Gastroesophageal sphincter (tissue), 4 donors: Measurements from ENCODE around the gene DENND1B. TPM values are rescaled to one million over a fixed set of nuclear protein-coding genes. Genes with fewer than 3 reads are reported as not detected.
A peak's percentile ranks its signal among the peaks of the same experiment; 100 is the strongest.

Source experiments
- ATAC-seq: fragments of 150-250 bp; one replicate; pipeline ENCODE4 v1.9.1; 2016; ENCODE audit warnings: mild to moderate bottlenecking, moderate library complexity
- H3K27ac ChIP-seq, 4 donors: fragments of 200-600 bp; sonication (generic) in 3 of 4; 1 replicate in 3 of 4; 2 replicates in 1 of 4; pipeline ENCODE4 v1.5.1; 2016 to 2019
- H3K27me3 ChIP-seq: fragments of 200-600 bp; sonication (generic); one replicate; pipeline ENCODE4 v1.5.1; 2019
- H3K36me3 ChIP-seq, 2 donors: fragments of 200-600 bp; sonication (generic); one replicate each; pipeline ENCODE4 v1.5.1; 2019; ENCODE audit warnings: control low read depth in 1 of 2
- H3K4me1 ChIP-seq, 3 donors: fragments of 200-600 bp; sonication (generic); 1 replicate in 2 of 3; 2 replicates in 1 of 3; pipeline ENCODE4 v1.5.1; 2016 to 2019; ENCODE audit warnings: control low read depth in 2 of 3
- H3K4me3 ChIP-seq, 2 donors: fragments of 200-600 bp; sonication (generic); one replicate each; pipeline ENCODE4 v1.5.1; 2019; ENCODE audit warnings: mild to moderate bottlenecking in 1 of 2, moderate library complexity in 1 of 2
- H3K9me3 ChIP-seq, 3 donors: fragments of 200-600 bp; sonication (generic); one replicate each; pipeline ENCODE4 v1.5.1; 2017 to 2019; ENCODE audit warnings: control low read depth in 2 of 3
- EP300 ChIP-seq: sonication (generic); formaldehyde crosslinking; IDR thresholded peaks from one replicate; pipeline ENCODE4 v1.6.1; 2017; ENCODE audit warnings: antibody characterized with exemption, mild to moderate bottlenecking
- POLR2A ChIP-seq, 2 donors: fragments of 450-650 bp; IDR thresholded peaks; one replicate each; pipeline ENCODE4 v1.6.1; 2017; ENCODE audit warnings: antibody characterized with exemption in 2 of 2, mild to moderate bottlenecking in 2 of 2, moderate library complexity in 1 of 2
- POLR2AphosphoS5 ChIP-seq: sonication (generic); formaldehyde crosslinking; IDR thresholded peaks from one replicate; pipeline ENCODE4 v1.6.1; 2017; ENCODE audit warnings: antibody characterized with exemption
- WGBS, 2 donors: methylation state at CpG; one replicate each; pipeline ENCODE4 v1.1.5; 2018; ENCODE audit warnings: low coverage in 1 of 2; 5-methylcytosine and 5-hydroxymethylcytosine counted together
- small RNA-seq, 4 donors: library from RNA; depleted of rRNA; stranded (forward); fragments of <200 nt; gene quantifications; one replicate each; pipeline ENCODE3, GENCODE V24; 2016
- total RNA-seq, 4 donors: library from RNA; depleted of rRNA; stranded (reverse); fragments of >200 nt; gene quantifications; one replicate each; pipeline ENCODE4 v1.1.0, GENCODE V29; 2016
- TF ChIP-seq, protein P1 (sequence below), 4 experiments: fragments of 200-600 bp in 2 of 4; fragments of 450-650 bp in 2 of 4; sonication (generic) in 1 of 4; IDR thresholded peaks; one replicate each; pipeline ENCODE4 v1.5.1; 2017 to 2019; ENCODE audit warnings: antibody characterized with exemption in 4 of 4, mild to moderate bottlenecking in 2 of 4, moderate library complexity in 2 of 4

DENND1B gene
- total RNA-seq, 4 donors from 2014 or later = 8.3 to 11.5 (median 8.8) TPM

DNA sequence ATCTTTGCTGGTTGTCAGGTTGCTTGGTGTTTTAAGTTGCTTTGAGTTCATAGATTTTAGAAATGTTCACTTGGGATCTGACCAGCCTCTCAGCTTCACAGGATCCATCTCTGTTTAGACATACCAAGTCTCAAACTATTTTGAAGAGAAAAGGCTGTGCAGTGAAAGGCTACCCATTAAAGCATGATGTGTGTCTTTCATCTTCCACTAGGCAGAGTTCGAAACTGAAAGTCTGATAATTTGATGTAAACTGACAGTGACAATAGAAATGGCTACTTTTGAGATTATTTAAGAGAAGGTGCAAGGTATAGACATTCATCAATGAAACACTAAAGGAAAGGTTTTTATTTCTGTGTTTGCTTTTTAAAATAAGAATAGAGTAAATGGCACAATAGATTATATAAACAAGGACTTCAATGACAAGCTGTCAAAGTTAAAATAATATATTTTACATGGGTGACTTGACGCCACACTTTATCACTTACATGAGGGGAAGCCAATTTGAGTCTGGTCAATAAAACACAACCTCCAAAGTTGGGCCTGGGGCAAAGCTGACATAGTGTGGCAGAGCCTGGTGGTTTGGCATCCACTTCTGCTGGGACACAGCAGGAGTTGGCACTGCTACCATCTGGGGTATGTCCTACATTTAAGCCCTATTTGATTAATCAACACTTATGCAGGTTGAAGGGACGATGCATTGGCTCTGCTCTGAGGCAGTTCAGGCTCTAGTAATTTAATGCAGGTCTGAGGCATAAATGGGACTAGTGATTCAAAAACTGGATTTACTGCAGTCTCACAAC, 309.6 kb downstream of the DENND1B start:
- Histone ChIP-seq H3K4me1 (peaks cover 0 to 3% (median 0%) of the 10 kb centered on the region in 3 donors), H3K36me3 (no peaks in the 10 kb centered on the region), H3K27me3 (no peaks in the 10 kb centered on the region), H3K4me3 (no peak overlapping the region), H3K9me3 (no peaks in the 10 kb centered on the region), H3K27ac (no peak overlapping the region)
- TF ChIP-seq POLR2AphosphoS5 = no peak
- no peak for TF ChIP-seq POLR2A (IDR thresholded peaks at IDR 0.05)
- TF ChIP-seq EP300 = no peak
- TF ChIP-seq, protein P1, sequence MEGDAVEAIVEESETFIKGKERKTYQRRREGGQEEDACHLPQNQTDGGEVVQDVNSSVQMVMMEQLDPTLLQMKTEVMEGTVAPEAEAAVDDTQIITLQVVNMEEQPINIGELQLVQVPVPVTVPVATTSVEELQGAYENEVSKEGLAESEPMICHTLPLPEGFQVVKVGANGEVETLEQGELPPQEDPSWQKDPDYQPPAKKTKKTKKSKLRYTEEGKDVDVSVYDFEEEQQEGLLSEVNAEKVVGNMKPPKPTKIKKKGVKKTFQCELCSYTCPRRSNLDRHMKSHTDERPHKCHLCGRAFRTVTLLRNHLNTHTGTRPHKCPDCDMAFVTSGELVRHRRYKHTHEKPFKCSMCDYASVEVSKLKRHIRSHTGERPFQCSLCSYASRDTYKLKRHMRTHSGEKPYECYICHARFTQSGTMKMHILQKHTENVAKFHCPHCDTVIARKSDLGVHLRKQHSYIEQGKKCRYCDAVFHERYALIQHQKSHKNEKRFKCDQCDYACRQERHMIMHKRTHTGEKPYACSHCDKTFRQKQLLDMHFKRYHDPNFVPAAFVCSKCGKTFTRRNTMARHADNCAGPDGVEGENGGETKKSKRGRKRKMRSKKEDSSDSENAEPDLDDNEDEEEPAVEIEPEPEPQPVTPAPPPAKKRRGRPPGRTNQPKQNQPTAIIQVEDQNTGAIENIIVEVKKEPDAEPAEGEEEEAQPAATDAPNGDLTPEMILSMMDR (IDR thresholded peaks at IDR 0.05) = no peak
- WGBS, 2 donors = 84 to 100% methylated on average over 3 of the region's 3 CpGs
- no peak for ATAC-seq

DNA sequence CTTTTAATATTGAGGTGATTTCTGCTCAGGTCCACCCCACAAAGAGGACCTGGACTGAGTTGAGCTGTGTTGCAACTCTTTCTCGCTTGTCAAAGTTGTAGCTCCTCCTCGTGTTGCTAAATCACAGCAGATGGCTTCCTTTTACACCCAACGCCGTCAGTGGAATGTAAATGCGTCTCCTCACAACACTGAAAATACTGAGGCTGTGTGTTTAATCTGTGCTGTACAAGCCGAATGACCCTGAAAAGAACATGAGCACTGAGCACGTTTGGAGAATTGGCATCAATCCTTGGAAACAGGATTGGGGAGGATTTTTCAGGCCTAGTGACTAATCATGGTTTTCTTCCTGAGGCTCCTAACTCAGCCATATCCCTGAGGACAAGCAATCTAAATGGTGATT, 311.2 kb downstream of the DENND1B start:
- no peaks in the 10 kb centered on the region for H3K36me3 ChIP-seq
- H3K4me1 ChIP-seq = peaks cover 0 to 3% (median 0%) of the 10 kb centered on the region in 3 donors
- no peak overlapping the region for H3K4me3 ChIP-seq
- no peaks in the 10 kb centered on the region for H3K9me3 ChIP-seq
- peak overlapping the region; percentile 32 to 71 (median 46) for H3K27ac ChIP-seq
- WGBS, 2 donors = 6 to 16% methylated on average over 4 to 7 of the region's 7 CpGs
- ATAC-seq = peak; percentile 79
- H3K27me3 ChIP-seq = no peaks in the 10 kb centered on the region
- TF ChIP-seq POLR2AphosphoS5 (peak; percentile 62), EP300 (no peak)

DNA sequence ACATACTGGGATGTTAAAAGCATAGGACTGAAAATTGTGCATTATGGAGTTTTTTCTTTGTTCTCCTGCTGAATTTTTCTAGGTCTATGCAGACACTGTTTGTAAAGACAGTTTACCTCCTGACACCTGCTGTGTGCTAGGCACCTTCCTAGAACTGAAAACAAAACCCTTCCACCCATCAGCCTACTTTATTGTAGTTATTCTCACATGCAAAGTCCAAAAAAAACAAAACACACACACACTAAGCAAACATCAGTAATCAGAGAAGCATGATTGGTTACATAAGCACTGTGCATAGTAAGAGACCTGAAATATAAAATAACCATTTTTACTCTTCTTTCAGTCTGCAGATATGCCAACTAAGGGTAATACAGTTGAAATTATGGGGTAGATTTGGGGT, 312.1 kb downstream of the DENND1B start:
- H3K9me3 ChIP-seq = no peaks in the 10 kb centered on the region
- H3K27me3 ChIP-seq = no peaks in the 10 kb centered on the region
- no peak overlapping the region for H3K4me3 ChIP-seq
- no peak for ATAC-seq
- no peaks in the 10 kb centered on the region for H3K36me3 ChIP-seq
- TF ChIP-seq EP300 (no peak), POLR2A (IDR thresholded peaks at IDR 0.05) (no peak), POLR2AphosphoS5 (no peak)
- TF ChIP-seq, protein P1 (IDR thresholded peaks at IDR 0.05) = no peak
- no peak overlapping the region for H3K27ac ChIP-seq
- H3K4me1 ChIP-seq = peaks cover 0 to 3% (median 0%) of the 10 kb centered on the region in 3 donors

DNA sequence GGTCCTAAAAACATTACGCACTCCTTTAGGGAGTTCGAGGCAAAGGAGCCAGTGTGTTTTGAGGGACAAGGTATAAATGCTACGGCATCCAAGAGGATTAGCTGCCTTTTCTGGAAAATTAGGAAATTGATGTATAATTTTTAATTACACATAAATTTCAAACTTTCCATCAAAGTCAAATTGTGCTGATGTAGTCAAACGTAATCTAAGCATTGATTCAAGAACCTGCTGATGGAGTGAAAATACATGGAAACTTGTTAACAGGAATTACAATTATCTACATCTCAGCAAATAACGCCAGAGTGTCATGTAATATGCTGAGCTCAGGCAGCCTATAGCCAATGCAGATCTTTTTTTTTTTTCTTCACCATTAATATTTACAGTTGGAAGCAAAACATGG, 312.7 kb downstream of the DENND1B start:
- Histone ChIP-seq H3K27me3 (no peaks in the 10 kb centered on the region), H3K36me3 (no peaks in the 10 kb centered on the region), H3K27ac (no peak overlapping the region), H3K4me1 (peaks cover 0 to 3% (median 0%) of the 10 kb centered on the region in 3 donors), H3K9me3 (no peaks in the 10 kb centered on the region), H3K4me3 (no peak overlapping the region)
- TF ChIP-seq, protein P1 (IDR thresholded peaks at IDR 0.05) = no peak
- TF ChIP-seq EP300 (no peak), POLR2AphosphoS5 (no peak), POLR2A (IDR thresholded peaks at IDR 0.05) (no peak)
- WGBS, 2 donors = 90 to 95% methylated on average over 5 of the region's 5 CpGs
- ATAC-seq = no peak

Small RNA genes within 50 kb of the gene (small RNA-seq; reads per million reads assigned to genes)
- gene RF00019 = 0 reads per million in 4 donors

Other genes starting within 250 kb of the DENND1B start
- under 1 TPM in 1 of 4 donors, not detected in 3; 0.94 TPM for gene C1orf53, start 127.2 kb upstream of the DENND1B start, total RNA-seq
- not detected for gene LHX9, start 141.9 kb upstream of the DENND1B start, total RNA-seq